K562 (cell line): ENCODE data around the gene CXCR5. TPM values are rescaled to one million over a fixed set of nuclear protein-coding genes. Genes with fewer than 3 reads are reported as not detected.

Source experiments
- BRF2 ChIP-seq: IDR thresholded peaks from 3 replicates; pipeline ENCODE4 v1.6.1; 2011; ENCODE audit warnings: borderline replicate concordance, mild to moderate bottlenecking; ENCODE audit not compliant: insufficient read length, insufficient read depth
- CBFB ChIP-seq: sonication (generic); formaldehyde crosslinking; IDR thresholded peaks from 2 replicates; pipeline ENCODE4 v1.4.0; 2020; ENCODE audit warnings: mild to moderate bottlenecking, missing genetic modification reagents
- JUN ChIP-seq, 2 experiments: sonication (generic) in 1 of 2; formaldehyde crosslinking in 1 of 2; IDR thresholded peaks; 2 replicates each; pipeline versions ENCODE4 v1.6.1 to v1.8.0; 2012 to 2022; ENCODE audit warnings: borderline replicate concordance in 2 of 2, mild to moderate bottlenecking in 2 of 2, improper control_type of control experiment in 1 of 2, low read depth in 1 of 2, low read length in 1 of 2, missing genetic modification reagents in 1 of 2
- MAZ ChIP-seq, 2 experiments: fragments of 450-650 bp in 1 of 2; sonication (generic) in 1 of 2; formaldehyde crosslinking; IDR thresholded peaks in 1 of 2; conservative IDR thresholded peaks in 1 of 2; 2 replicates each; pipeline versions ENCODE4 v1.4.0 to v1.5.0; 2020; ENCODE audit warnings: mild to moderate bottlenecking in 1 of 2, missing genetic modification reagents in 1 of 2
- TFAM ChIP-seq: fragments of 250-450 bp; sonication (Bioruptor Pico); conservative IDR thresholded peaks from 2 replicates; pipeline ENCODE4 v1.5.0; 2021; ENCODE audit warnings: mild to moderate bottlenecking, moderate library complexity
- TFAP4 ChIP-seq: sonication (generic); formaldehyde crosslinking; IDR thresholded peaks from 2 replicates; pipeline ENCODE4 v1.8.0; 2022; ENCODE audit warnings: missing genetic modification reagents, mild to moderate bottlenecking, moderate library complexity, borderline replicate concordance
- ZBTB17 ChIP-seq: fragments of 450-650 bp; formaldehyde crosslinking; IDR thresholded peaks from 2 replicates; pipeline ENCODE4 v1.4.0; 2020; ENCODE audit warnings: mild to moderate bottlenecking
- ZNF57 ChIP-seq: fragments of 450-650 bp; formaldehyde crosslinking; IDR thresholded peaks from 2 replicates; pipeline ENCODE4 v1.4.0; 2020; ENCODE audit warnings: mild to moderate bottlenecking, moderate library complexity
- ZNF668 ChIP-seq: fragments of 250-450 bp; sonication (Bioruptor Pico); IDR thresholded peaks from 2 replicates; pipeline ENCODE4 v1.8.0; 2022; ENCODE audit warnings: mild to moderate bottlenecking, inconsistent platforms
- ZNF76 ChIP-seq: fragments of 250-450 bp; sonication (Bioruptor Pico); IDR thresholded peaks from 2 replicates; pipeline ENCODE4 v1.4.0; 2020; ENCODE audit warnings: mild to moderate bottlenecking, moderate library complexity, borderline replicate concordance
- polyA plus RNA-seq, 8 experiments: library from polyadenylated mRNA; depleted of rRNA in 4 of 8; stranded (reverse) in 5 of 8; unstranded in 3 of 8; fragments of >200 nt; fragmentation: Nextera tagmentation in 2 of 8; fragmentation: Illumina TruSeq in 1 of 8; extraction: Ambion mirVana in 2 of 8; extraction: Trizol in 1 of 8; gene quantifications; 2 replicates each; pipeline versions ENCODE4 v1.2.1 to v1.2.3, GENCODE V29; 2011 to 2014; ENCODE audit warnings: inconsistent platforms in 1 of 8, missing spikeins in 1 of 8
- total RNA-seq, 7 experiments: library from RNA; depleted of rRNA in 6 of 7; stranded (reverse); fragments of >200 nt in 6 of 7; fragmentation: Illumina TruSeq in 2 of 7; extraction: Trizol in 2 of 7; gene quantifications; 2 replicates each; pipeline versions ENCODE4 v1.2.1 to v1.2.3, GENCODE V29; 2011 to 2021; ENCODE audit warnings: low replicate concordance in 1 of 7
- TF ChIP-seq, protein P1 (sequence below): fragments of 450-650 bp; IDR thresholded peaks from 2 replicates; pipeline ENCODE4 v1.6.1; 2016; ENCODE audit warnings: low read depth
- TF ChIP-seq, protein P2 (sequence below): fragments of 200-800 bp; sonication (Bioruptor generic); IDR thresholded peaks from 2 replicates; pipeline ENCODE4 v1.6.1; 2017; ENCODE audit warnings: missing genetic modification characterization, missing compliant biosample characterization

The CXCR5 gene
- total and polyA plus RNA-seq, 9 of the 15 experiments (the other 6 are each of a cell fraction or from before 2014, with no cell fraction given), result 0.03 to 0.06 TPM; not detected in 7

DNA sequence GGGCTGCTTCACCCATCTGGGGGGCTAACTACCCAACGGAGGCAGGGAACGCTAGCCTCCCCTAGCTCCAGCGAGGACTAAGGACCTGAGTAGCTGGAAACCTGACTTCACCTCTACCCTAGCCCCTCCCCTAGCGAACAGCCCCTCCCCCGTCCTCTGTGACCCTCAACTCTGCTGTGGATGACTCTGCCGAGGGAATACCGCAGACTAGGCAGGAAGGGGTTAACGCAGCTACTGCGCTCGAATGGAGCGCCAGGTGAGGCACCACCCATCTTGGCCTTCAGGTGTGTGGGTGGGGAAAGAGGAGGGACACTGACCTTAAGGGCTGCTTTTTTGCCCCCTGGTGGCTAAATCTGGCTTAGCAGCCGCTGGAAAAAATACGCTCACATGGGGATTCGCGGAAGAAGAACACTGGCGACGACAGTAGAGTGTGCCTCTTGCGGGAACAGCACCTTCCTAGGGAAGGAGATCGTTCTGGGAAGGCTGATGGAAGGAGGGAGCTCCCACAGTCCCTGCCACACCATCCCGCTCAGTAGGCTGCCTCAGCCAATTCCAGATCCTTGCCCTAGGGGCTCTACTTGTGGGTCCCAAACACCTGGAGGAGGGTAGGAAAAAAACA is 46.5 kb downstream of the CXCR5 start (continued):
- TF ChIP-seq, protein P1, sequence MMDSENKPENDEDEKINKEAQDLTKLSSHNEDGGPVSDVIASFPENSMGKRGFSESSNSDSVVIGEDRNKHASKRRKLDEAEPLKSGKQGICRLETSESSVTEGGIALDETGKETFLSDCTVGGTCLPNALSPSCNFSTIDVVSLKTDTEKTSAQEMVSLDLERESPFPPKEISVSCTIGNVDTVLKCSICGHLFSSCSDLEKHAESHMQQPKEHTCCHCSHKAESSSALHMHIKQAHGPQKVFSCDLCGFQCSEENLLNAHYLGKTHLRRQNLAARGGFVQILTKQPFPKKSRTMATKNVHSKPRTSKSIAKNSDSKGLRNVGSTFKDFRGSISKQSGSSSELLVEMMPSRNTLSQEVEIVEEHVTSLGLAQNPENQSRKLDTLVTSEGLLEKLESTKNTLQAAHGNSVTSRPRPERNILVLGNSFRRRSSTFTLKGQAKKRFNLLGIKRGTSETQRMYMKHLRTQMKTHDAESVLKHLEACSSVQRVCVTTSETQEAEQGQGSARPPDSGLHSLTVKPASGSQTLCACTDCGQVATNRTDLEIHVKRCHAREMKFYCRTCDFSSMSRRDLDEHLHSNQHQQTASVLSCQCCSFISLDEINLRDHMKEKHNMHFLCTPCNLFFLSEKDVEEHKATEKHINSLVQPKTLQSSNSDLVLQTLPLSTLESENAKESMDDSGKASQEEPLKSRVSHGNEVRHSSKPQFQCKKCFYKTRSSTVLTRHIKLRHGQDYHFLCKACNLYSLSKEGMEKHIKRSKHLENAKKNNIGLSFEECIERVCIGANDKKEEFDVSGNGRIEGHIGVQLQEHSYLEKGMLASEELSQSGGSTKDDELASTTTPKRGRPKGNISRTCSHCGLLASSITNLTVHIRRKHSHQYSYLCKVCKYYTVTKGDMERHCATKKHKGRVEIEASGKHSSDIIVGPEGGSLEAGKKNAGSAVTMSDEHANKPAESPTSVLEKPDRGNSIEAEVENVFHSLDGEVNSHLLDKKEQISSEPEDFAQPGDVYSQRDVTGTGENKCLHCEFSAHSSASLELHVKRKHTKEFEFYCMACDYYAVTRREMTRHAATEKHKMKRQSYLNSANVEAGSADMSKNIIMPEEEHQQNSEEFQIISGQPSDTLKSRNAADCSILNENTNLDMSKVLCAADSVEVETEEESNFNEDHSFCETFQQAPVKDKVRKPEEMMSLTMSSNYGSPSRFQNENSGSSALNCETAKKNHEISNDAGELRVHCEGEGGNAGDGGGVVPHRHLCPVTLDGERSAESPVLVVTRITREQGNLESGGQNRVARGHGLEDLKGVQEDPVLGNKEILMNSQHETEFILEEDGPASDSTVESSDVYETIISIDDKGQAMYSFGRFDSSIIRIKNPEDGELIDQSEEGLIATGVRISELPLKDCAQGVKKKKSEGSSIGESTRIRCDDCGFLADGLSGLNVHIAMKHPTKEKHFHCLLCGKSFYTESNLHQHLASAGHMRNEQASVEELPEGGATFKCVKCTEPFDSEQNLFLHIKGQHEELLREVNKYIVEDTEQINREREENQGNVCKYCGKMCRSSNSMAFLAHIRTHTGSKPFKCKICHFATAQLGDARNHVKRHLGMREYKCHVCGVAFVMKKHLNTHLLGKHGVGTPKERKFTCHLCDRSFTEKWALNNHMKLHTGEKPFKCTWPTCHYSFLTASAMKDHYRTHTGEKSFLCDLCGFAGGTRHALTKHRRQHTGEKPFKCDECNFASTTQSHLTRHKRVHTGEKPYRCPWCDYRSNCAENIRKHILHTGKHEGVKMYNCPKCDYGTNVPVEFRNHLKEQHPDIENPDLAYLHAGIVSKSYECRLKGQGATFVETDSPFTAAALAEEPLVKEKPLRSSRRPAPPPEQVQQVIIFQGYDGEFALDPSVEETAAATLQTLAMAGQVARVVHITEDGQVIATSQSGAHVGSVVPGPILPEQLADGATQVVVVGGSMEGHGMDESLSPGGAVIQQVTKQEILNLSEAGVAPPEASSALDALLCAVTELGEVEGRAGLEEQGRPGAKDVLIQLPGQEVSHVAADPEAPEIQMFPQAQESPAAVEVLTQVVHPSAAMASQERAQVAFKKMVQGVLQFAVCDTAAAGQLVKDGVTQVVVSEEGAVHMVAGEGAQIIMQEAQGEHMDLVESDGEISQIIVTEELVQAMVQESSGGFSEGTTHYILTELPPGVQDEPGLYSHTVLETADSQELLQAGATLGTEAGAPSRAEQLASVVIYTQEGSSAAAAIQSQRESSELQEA, result no peak
- TF ChIP-seq ZNF76 (CRISPR knock-in tag) (no peak), JUN (IDR thresholded peaks at IDR 0.05; ENCODE audit: borderline replicate concordance, low read depth, low read length) (no peak), JUN (CRISPR knock-in tag; IDR thresholded peaks at IDR 0.05; ENCODE audit: borderline replicate concordance) (0 out of 2 replicates have a peak, but pooled peaks have one; percentile 31), TFAM (no peak), ZNF668 (CRISPR knock-in tag) (no peak), BRF2 (no peak), ZNF57 (CRISPR knock-in tag) (no peak), CBFB (CRISPR knock-in tag) (peak; percentile 43; the same call in 1 of the 2 replicates), TFAP4 (CRISPR knock-in tag) (peak; percentile 80), MAZ (CRISPR knock-in tag; conservative IDR thresholded peaks at IDR 0.05 in 1 of 2, IDR thresholded peaks at IDR 0.05 in 1 of 2) (peak; percentile 67 to 85; a peak in 3 of 4 replicates), ZBTB17 (no peak)
- TF ChIP-seq, protein P2, sequence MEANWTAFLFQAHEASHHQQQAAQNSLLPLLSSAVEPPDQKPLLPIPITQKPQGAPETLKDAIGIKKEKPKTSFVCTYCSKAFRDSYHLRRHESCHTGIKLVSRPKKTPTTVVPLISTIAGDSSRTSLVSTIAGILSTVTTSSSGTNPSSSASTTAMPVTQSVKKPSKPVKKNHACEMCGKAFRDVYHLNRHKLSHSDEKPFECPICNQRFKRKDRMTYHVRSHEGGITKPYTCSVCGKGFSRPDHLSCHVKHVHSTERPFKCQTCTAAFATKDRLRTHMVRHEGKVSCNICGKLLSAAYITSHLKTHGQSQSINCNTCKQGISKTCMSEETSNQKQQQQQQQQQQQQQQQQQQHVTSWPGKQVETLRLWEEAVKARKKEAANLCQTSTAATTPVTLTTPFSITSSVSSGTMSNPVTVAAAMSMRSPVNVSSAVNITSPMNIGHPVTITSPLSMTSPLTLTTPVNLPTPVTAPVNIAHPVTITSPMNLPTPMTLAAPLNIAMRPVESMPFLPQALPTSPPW (CRISPR knock-in tag), result peak; percentile 58
